ENCODE results near the gene CACNG4.

CACNG4 gene

DNA sequence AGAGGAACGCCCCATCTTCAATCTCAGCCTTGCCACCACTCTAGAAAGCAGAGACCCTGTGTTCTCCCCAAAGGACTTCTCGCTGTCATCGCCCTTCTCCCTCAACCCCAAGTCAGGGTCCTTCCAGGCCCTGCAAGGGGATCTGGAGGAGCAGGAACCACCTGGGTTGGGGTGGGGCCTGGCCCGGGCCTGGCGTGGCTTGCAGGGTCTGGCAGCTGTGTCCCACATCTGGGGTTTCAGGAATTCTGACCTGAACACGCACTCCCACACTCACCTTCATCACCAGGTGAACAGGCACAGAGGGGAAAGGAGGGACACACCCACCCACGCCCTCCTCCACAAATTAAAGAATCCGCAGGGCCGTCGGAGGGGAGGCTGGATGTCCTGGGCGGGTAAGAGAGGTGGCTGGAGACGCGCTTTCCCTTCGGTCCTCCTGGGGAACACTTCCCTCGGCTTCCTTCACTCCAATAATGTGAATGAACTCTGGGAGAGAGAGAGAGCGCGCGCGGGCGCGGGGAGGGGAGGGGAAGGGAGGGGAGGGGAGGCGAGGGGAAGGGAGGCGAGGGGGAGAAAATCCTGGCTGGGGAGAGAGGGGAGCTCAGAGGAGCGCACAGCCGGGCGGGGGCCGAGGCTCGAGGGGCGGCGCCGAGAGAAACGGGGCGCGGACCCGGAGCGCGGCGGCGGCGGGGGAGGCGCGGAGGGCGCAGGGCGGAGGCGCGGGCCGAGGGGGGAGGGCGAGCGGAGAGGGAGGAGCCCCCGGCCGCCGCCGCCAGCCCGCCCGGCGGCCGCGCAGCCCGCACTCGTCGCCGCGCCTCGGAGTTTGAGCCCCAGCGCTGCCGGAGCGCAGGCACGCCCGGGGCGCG is at the start of gene CACNG4:
CACNG4 (plus strand) TSS at position 799 of the 863 bp plus-strand sequence. CDS start 205 bp downstream, outside the sequence.
- peak within 1 kb of the TSS; percentile 13 to 51 (median 18) for H3K4me3 ChIP-seq
- H3K27ac ChIP-seq, result no peak within 1 kb of the TSS

DNA sequence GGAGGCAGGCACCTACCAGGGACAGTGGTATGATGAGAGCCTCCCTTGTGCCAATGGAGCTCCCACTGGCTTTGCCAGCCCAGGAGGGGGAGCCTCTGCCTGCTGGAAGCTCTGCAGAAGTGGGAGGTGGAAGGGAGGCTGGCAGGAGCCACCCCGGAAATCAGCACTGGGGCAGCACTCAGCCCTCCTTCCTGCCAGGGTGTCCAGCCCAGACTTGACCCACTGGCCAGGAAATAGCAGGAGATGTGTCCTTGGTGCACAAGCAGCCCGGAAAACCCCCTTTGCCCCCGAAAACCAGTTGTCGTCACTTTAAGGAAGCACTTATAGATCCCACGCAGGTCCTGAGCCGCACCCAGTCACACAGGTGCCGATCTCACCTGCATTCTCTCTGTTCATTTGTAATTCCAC is 49.3 kb upstream of the CACNG4 start:
- no peak overlapping the region for H3K4me3 ChIP-seq
- H3K27ac ChIP-seq, result no peak overlapping the region

GRCh38 chr17:66915792-66916191 is 48.7 kb upstream of the CACNG4 start:
- Histone ChIP-seq H3K27ac (no peak overlapping the region), H3K4me3 (no peak overlapping the region)

- Histone ChIP-seq H3K27ac (no peak overlapping the region), H3K4me3 (no peak overlapping the region)
Measured at GRCh38 chr17:66916946-66917345, 47.6 kb upstream of the CACNG4 start.

DNA sequence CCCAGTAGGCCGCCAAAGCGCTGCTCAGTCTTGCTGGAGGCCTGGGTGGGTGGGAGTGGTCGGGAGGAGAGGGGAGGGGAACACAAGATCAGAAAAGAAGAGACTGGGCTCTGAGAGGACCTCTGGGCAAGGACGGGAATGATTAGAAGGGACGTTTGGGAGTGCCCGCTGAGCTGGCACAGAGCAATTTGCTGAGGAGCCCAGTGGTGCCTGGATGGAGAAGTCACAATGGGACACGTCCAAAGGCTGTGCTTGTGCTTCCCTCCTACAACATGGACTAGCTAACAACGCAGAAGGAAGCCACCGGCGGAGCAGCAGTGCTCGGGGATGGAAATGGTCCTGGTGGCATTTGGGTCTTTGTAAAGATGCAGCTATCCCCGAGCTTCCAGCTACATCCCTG is 45.6 kb upstream of the CACNG4 start:
- Histone ChIP-seq H3K27ac (no peak overlapping the region), H3K4me3 (no peak overlapping the region)

DNA sequence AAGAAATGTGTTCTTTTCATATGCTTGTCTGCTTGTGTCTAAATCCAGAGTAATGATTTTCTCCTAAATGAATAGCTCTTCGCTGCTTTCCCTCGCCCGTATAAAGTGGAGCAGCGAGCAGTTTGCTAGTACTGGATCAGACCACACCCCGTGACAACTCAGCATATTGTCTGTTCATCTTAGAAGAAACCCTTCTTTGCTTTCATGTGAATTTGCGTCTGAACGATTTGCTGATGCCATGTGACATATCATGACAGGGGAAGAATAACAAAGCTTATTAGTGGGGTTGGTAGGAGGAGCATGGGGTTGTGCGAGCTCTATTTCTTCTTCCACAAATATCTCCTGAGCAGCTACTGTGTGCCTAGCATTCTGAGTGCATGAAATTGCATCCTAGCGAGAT is 44.1 kb upstream of the CACNG4 start:
- no peak overlapping the region for H3K4me3 ChIP-seq
- H3K27ac ChIP-seq, result no peak overlapping the region

- H3K4me3 ChIP-seq, result no peak overlapping the region
Measured at GRCh38 chr17:66920950-66921349, 43.6 kb upstream of the CACNG4 start.

DNA sequence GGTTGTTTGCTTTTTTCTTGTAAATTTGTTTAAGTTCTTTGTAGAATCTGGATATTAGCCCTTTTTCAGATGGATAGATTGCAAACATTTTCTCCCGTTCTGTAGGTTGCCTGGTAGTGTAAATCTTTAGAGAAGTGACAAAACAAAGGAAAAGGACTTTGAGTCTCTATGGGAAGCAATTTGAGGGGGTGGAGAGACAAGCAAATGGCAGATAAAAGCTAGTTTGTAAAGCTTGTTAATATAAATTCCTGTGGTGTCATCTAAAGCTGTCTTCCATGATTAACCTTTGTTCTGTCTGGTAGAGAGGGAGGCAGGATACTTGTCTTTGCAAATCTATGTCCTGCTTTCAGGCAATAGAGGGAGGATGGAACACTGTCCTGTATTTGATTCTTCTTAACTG is 40.6 kb upstream of the CACNG4 start:
- H3K4me3 ChIP-seq, result no peak overlapping the region
- no peak overlapping the region for H3K27ac ChIP-seq

More at GRCh38 chr17:66920950-66921349, 43.6 kb upstream of the CACNG4 start:
- no peak overlapping the region for H3K27ac ChIP-seq

GRCh38 chr17:66925811-66926500 is 38.6 kb upstream of the CACNG4 start:
- Histone ChIP-seq H3K27ac (no peak overlapping the region), H3K4me3 (no peak overlapping the region)

GRCh38 chr17:66928949-66929348 is 35.6 kb upstream of the CACNG4 start:
- H3K27ac ChIP-seq, result no peak overlapping the region
- no peak overlapping the region for H3K4me3 ChIP-seq

GRCh38 chr17:66929591-66929990 is 34.9 kb upstream of the CACNG4 start:
- no peak overlapping the region for H3K4me3 ChIP-seq
- H3K27ac ChIP-seq, result no peak overlapping the region

- Histone ChIP-seq H3K4me3 (no peak overlapping the region), H3K27ac (no peak overlapping the region)
Measured at GRCh38 chr17:66930933-66931332, 33.6 kb upstream of the CACNG4 start.

- H3K4me3 ChIP-seq, result no peak overlapping the region
Measured at GRCh38 chr17:66932311-66932710, 32.2 kb upstream of the CACNG4 start.

DNA sequence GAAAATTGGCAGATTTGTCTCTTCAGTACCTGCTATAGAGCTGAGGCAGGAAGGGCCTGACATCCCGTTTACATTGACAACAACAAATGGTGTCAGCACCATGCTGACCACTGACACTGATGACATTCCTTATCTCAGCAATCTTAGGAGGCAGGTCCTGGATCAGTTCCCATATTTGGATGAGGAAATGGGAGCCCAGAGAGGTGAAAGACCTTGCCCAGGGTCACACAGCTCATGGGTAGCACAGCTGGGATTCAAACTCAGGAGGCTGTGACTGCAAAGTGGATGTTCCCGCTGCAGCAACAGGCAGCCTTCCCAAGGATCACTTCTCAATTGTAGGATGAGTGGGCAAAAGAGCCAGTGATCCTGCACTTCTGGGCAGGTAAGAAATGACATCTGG is 30.5 kb upstream of the CACNG4 start:
- Histone ChIP-seq H3K27ac (no peak overlapping the region), H3K4me3 (no peak overlapping the region)

More at GRCh38 chr17:66932311-66932710, 32.2 kb upstream of the CACNG4 start:
- H3K27ac ChIP-seq, result no peak overlapping the region

DNA sequence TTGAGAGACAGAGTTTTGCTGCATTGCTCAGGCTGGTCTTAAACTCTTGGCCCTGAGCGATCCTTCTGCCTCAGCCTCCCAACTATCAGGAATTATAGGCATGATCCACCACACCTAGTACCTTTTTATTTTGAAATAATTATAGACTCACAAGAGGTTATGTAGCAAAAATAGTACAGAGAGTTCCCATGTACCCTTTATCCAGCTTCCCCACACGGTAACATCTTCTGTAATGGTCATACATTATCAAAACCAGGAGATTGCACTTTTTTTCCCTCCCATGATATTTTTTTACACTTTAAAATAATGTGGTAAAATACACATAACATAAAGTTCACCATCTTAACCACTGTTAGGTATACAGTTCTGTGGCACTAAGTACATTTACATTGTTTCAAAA is 28.8 kb upstream of the CACNG4 start:
- Histone ChIP-seq H3K4me3 (no peak overlapping the region), H3K27ac (no peak overlapping the region)

- Histone ChIP-seq H3K27ac (no peak overlapping the region), H3K4me3 (no peak overlapping the region)
Measured at GRCh38 chr17:66938656-66939055, 25.9 kb upstream of the CACNG4 start.

GRCh38 chr17:66939461-66940114 is 24.9 kb upstream of the CACNG4 start:
- Histone ChIP-seq H3K27ac (no peak overlapping the region), H3K4me3 (no peak overlapping the region)

DNA sequence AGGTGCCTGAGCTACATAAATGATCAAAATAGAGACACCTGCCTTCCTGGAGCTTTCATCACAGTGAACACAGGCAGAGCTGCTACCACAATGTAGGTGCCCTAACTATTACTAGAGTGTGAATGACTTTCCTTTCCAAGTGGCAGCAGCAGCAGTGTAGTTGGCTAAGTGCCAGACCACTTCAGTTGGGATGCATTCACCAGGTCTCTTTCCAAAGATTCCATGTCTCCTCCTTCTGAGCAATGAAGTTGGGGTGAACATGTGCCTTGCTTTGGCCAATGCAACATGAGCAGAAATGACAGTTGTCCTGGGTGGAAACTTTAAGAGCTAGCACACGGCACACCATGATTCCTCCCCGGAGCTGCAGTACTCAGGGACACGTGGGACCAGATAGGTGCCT is 23.3 kb upstream of the CACNG4 start:
- no peak overlapping the region for H3K4me3 ChIP-seq
- no peak overlapping the region for H3K27ac ChIP-seq

- Histone ChIP-seq H3K27ac (no peak overlapping the region), H3K4me3 (no peak overlapping the region)
Measured at GRCh38 chr17:66941773-66942450, 22.6 kb upstream of the CACNG4 start.

Data from skin epidermis (tissue), 12 donors.